Panc1 (cell line): ENCODE data around the gene SH2D2A. TPM values are rescaled to one million over a fixed set of nuclear protein-coding genes. Genes with fewer than 3 reads are reported as not detected.
"Not testable (repeated sequence)": the region's sequence is repeated elsewhere in the genome, so short reads cannot be mapped to it uniquely, and the experiment has no call there.

Experiments
- ATAC-seq: fragments of 200-7000 bp; cut with Tn5 transposase; 2 replicates; pipeline ENCODE4 v1.9.1; 2020; ENCODE audit warnings: mild to moderate bottlenecking, moderate library complexity
- BruUV-seq: library from RNA; stranded (reverse); fragments of 400-500 nt; replicated peaks from 2 replicates; lab custom pipeline; 2021; lab: Mats Ljungman, UMichigan
- CTCF ChIA-PET: fragments of 300-600 bp; sonication (Branson Sonifier 250); formaldehyde crosslinking; loops from one replicate; lab custom pipeline; 2022; ENCODE audit warnings: antibody characterized with exemption; lab: Charles Lee
- POLR2A ChIA-PET: fragments of 300-600 bp; sonication (Branson Sonifier 250); formaldehyde crosslinking; loops from one replicate; lab custom pipeline; 2022; ENCODE audit warnings: antibody characterized with exemption; lab: Charles Lee
- DNase-seq: peaks from one replicate; pipeline ENCODE4 v3.0.0-alpha.2; 2010; ENCODE audit warnings: low read depth, low spot score
- H3K27ac ChIP-seq: 2 replicates; pipeline ENCODE4 v1.5.1; 2011; ENCODE audit warnings: mild to moderate bottlenecking, low read length, inconsistent platforms
- H3K27me3 ChIP-seq: fragments of 200-500 bp; sonication (Bioruptor generic); 2 replicates; pipeline ENCODE4 v1.6.0; 2014; ENCODE audit warnings: low read length, inconsistent platforms; ENCODE audit not compliant: control insufficient read depth, insufficient read depth
- H3K36me3 ChIP-seq: fragments of 200-500 bp; sonication (Bioruptor generic); 2 replicates; pipeline ENCODE4 v1.5.1; 2014; ENCODE audit warnings: inconsistent platforms, mild to moderate bottlenecking, low read length, moderate library complexity; ENCODE audit not compliant: control insufficient read depth, insufficient read depth
- H3K4me1 ChIP-seq: 2 replicates; pipeline ENCODE4 v1.5.1; 2011; ENCODE audit warnings: inconsistent platforms, mild to moderate bottlenecking, low read length, moderate library complexity; ENCODE audit not compliant: control insufficient read depth, insufficient read depth
- H3K4me3 ChIP-seq, 2 experiments: 2 replicates each; pipeline ENCODE4 v1.5.1; 2011 to 2012; ENCODE audit warnings: low read depth in 2 of 2, low read length in 2 of 2, mild to moderate bottlenecking in 2 of 2, inconsistent platforms in 1 of 2, moderate library complexity in 1 of 2
- H3K9me3 ChIP-seq: fragments of 200-500 bp; sonication (Bioruptor generic); 2 replicates; pipeline ENCODE4 v1.5.1; 2014; ENCODE audit warnings: low read depth, mild to moderate bottlenecking, inconsistent platforms, low read length, moderate library complexity; ENCODE audit not compliant: control insufficient read depth, insufficient read depth
- CTCF ChIP-seq: fragments of 450-650 bp; IDR thresholded peaks from 2 replicates; pipeline ENCODE4 v1.5.1; 2017; ENCODE audit warnings: mild to moderate bottlenecking
- POLR2AphosphoS5 ChIP-seq: IDR thresholded peaks from 2 replicates; pipeline ENCODE4 v1.6.1; 2012; ENCODE audit warnings: mild to moderate bottlenecking, low read depth, low read length, moderate library complexity
- REST ChIP-seq, 2 experiments: IDR thresholded peaks; 2 replicates each; pipeline ENCODE4 v1.6.1; 2011 to 2012; ENCODE audit warnings: low read depth in 2 of 2, control low read depth in 1 of 2, low read length in 1 of 2, mild to moderate bottlenecking in 1 of 2, moderate library complexity in 1 of 2; ENCODE audit not compliant: insufficient read depth in 1 of 2
- SIN3A ChIP-seq: IDR thresholded peaks from 2 replicates; pipeline ENCODE4 v1.6.1; 2012; ENCODE audit warnings: low read depth, mild to moderate bottlenecking, low read length, moderate library complexity, borderline replicate concordance; ENCODE audit not compliant: insufficient read depth
- TCF7L2 ChIP-seq: IDR thresholded peaks from 2 replicates; pipeline ENCODE4 v1.6.1; 2011; ENCODE audit warnings: mild to moderate bottlenecking, low read depth, low read length, inconsistent platforms
- in situ Hi-C: cut with HindIII; loops from 2 replicates; pipeline ENCODE4 v1.10.0; 2016; ENCODE audit warnings: low sequenced_read_pairs, low pct_unique_long_range_greater_than_20kb
- intact Hi-C: fragments of 100-400 bp; cut with micrococcal nuclease; formaldehyde crosslinking; loops from one replicate; pipeline ENCODE4 v1.10.0; 2022; ENCODE audit not compliant: unreplicated experiment
- total RNA-seq: library from RNA; stranded (reverse); gene quantifications from one replicate; pipeline ENCODE4 v1.2.1, GENCODE V29; 2021; ENCODE audit not compliant: unreplicated experiment

Gene SH2D2A
- total RNA-seq, 1 experiment from 2014 or later: 0.69 TPM

- peak overlapping the region; percentile 99 for H3K27ac ChIP-seq
- CTCF ChIA-PET: interaction anchor here (1.0 kb wide), 1 partner anchor 123 kb away, joined by 3 read pairs; no protein-coding TSS in a partner anchor
- peaks cover 10% of the 10 kb centered on the region for H3K36me3 ChIP-seq
- no peaks in the 10 kb centered on the region for H3K27me3 ChIP-seq
- ATAC-seq: peak; percentile 11; the same call in 1 of the 2 replicates
- TSS peak; percentile 89 for BruUV-seq
- intact Hi-C loops (no loop called here), in situ Hi-C loops (no loop called here)
- no peaks in the 10 kb centered on the region for H3K9me3 ChIP-seq
- peak overlapping the region; percentile 84 to 99 for H3K4me3 ChIP-seq
- POLR2A ChIA-PET: interaction anchor here (0.5 to 1.0 kb wide), 6 partner anchors 10 to 100 kb away, joined by 3 to 6 read pairs (median 3); partner anchors contain the start of gene MRPL24
- DNase-seq: no peak
- peaks cover 22% of the 10 kb centered on the region for H3K4me1 ChIP-seq
- TF ChIP-seq POLR2AphosphoS5: no peak
- TF ChIP-seq CTCF: no peak
- no peak for TF ChIP-seq TCF7L2
- TF ChIP-seq REST (IDR thresholded peaks at IDR 0.05; ENCODE audit: insufficient read depth in 1 of 2, low read depth in 2 of 2, low read length in 1 of 2): no peak
- TF ChIP-seq SIN3A: no peak
Measured at GRCh38 chr1:156766298-156767100, 50.1 kb downstream of the SH2D2A start.

- Histone ChIP-seq H3K4me3 (peak overlapping the region; percentile 84 to 99; a peak in 3 of 4 replicates), H3K9me3 (no peaks in the 10 kb centered on the region), H3K27me3 (no peaks in the 10 kb centered on the region), H3K4me1 (peaks cover 18% of the 10 kb centered on the region), H3K36me3 (peaks cover 8% of the 10 kb centered on the region), H3K27ac (peak overlapping the region; percentile 99)
- DNase-seq: no peak
- TF ChIP-seq REST (IDR thresholded peaks at IDR 0.05; ENCODE audit: insufficient read depth in 1 of 2, low read depth in 2 of 2, low read length in 1 of 2): no peak
- no peak for TF ChIP-seq TCF7L2
- no peak for TF ChIP-seq POLR2AphosphoS5
- intact Hi-C loops: no loop called here
- CTCF ChIA-PET: no interaction called here
- BruUV-seq: no TSS peak
- in situ Hi-C loops: no loop called here
- ATAC-seq: no peak
- POLR2A ChIA-PET: no interaction called here
Measured at GRCh38 chr1:156765666-156766065, 51.0 kb downstream of the SH2D2A start.

- BruUV-seq, ATAC-seq, H3K4me3 ChIP-seq, H3K27ac ChIP-seq, H3K27me3 ChIP-seq, POLR2A ChIA-PET, in situ Hi-C loops, intact Hi-C loops, H3K9me3 ChIP-seq, DNase-seq, H3K36me3 ChIP-seq, CTCF ChIA-PET: not testable (repeated sequence)
- peaks cover 14% of the 10 kb centered on the region for H3K4me1 ChIP-seq
Measured at GRCh38 chr1:156765136-156765535, 51.5 kb downstream of the SH2D2A start.
